HG03442 (cell line): ENCODE measurements around the gene ARL4D.
"Not testable (repeated sequence)": the region's sequence is repeated elsewhere in the genome, so short reads cannot be mapped to it uniquely, and the experiment has no call there.

Source experiments
- ATAC-seq: cut with Tn5 transposase; IDR thresholded peaks from one replicate; pipeline ENCODE4 v1.9.1; 2021; ENCODE audit warnings: mild to moderate bottlenecking, moderate library complexity; ENCODE audit not compliant: unreplicated experiment

Gene ARL4D

GRCh38 chr17:43398724-43399595 lies at the start of gene ARL4D:
TSS of gene ARL4D (plus strand) at chr17:43398993. CDS start at chr17:43399733, 740 bp downstream.
- peak; percentile 53 for ATAC-seq

GRCh38 chr17:43349142-43349541 lies 49.7 kb upstream of the ARL4D start:
- no peak for ATAC-seq

GRCh38 chr17:43350888-43351361 lies 47.9 kb upstream of the ARL4D start:
- no peak for ATAC-seq

GRCh38 chr17:43351691-43352090 lies 47.1 kb upstream of the ARL4D start:
- no peak for ATAC-seq

- ATAC-seq: no peak
Observed at GRCh38 chr17:43352579-43353331, 46.0 kb upstream of the ARL4D start.

- no peak for ATAC-seq
Observed at GRCh38 chr17:43353393-43353792, 45.4 kb upstream of the ARL4D start.

- ATAC-seq: no peak
Observed at GRCh38 chr17:43354371-43354770, 44.4 kb upstream of the ARL4D start.

- ATAC-seq: no peak
Observed at GRCh38 chr17:43356450-43356849, 42.3 kb upstream of the ARL4D start.

GRCh38 chr17:43356999-43357398 lies 41.8 kb upstream of the ARL4D start:
- ATAC-seq: no peak

- no peak for ATAC-seq
Observed at GRCh38 chr17:43359469-43360110, 39.2 kb upstream of the ARL4D start.

GRCh38 chr17:43360376-43360738 lies 38.4 kb upstream of the ARL4D start:
- peak; percentile 33 for ATAC-seq

GRCh38 chr17:43360739-43361505 lies 37.9 kb upstream of the ARL4D start:
- peak; percentile 58 for ATAC-seq

- no peak for ATAC-seq
Observed at GRCh38 chr17:43363181-43363925, 35.4 kb upstream of the ARL4D start.

- ATAC-seq: no peak
Observed at GRCh38 chr17:43363926-43364285, 34.9 kb upstream of the ARL4D start.

- no peak for ATAC-seq
Observed at GRCh38 chr17:43365356-43365755, 33.4 kb upstream of the ARL4D start.

- not testable (repeated sequence) for ATAC-seq
Observed at GRCh38 chr17:43365921-43366320, 32.9 kb upstream of the ARL4D start.

- no peak for ATAC-seq
Observed at GRCh38 chr17:43366891-43367736, 31.7 kb upstream of the ARL4D start.

GRCh38 chr17:43367737-43368242 lies 31.0 kb upstream of the ARL4D start:
- ATAC-seq: peak; percentile 29
